Measurements from ENCODE around the gene MARCHF6. TPM values are rescaled to one million over a fixed set of nuclear protein-coding genes. Genes with fewer than 3 reads are reported as not detected.

MARCHF6 gene
- total RNA-seq, 1 experiment from 2014 or later, result 117 TPM

DNA sequence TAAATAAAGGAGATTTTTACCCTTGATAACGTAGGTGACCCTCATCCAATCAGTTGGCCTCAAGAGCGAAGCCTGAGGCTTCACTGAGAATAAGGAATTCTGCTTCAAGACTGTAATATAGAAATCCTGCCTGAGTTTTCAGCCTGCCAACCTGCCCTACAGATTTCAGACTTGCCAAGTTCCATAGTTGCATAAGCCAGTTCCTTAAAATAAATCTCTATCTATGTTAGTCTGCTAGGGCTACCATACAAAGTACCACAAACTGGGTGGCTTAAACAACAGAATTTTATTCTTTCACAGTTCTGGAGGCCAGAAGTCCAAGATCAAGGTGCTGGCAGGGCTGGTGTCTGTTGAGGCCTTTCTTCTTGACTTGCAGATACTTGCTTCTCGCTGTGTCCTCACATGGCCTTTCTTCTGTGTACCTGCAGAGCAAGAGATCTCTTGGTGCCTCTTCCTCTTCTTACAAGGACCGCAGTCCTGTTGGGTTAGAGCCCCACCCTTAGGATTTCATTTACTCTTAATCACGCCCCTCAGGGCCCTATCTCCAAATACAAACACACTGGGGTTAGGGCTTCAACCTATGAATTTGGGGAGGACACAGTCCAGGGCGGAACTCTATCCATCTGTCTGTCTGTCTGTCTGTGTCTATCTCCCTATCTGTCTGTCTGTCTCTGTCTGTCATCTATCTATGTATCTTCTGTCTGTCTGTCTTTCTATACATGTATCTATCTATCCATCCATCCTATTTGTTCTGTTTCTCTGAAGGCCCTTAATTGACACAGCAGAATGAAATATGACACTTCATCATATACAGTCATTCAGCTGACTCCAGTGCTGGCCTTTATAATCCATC lies 28.8 kb upstream of the MARCHF6 start:
- TF ChIP-seq, protein P1, sequence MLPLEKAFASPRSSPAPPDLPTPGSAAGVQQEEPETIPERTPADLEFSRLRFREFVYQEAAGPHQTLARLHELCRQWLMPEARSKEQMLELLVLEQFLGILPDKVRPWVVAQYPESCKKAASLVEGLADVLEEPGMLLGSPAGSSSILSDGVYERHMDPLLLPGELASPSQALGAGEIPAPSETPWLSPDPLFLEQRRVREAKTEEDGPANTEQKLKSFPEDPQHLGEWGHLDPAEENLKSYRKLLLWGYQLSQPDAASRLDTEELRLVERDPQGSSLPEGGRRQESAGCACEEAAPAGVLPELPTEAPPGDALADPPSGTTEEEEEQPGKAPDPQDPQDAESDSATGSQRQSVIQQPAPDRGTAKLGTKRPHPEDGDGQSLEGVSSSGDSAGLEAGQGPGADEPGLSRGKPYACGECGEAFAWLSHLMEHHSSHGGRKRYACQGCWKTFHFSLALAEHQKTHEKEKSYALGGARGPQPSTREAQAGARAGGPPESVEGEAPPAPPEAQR (CRISPR knock-in tag; IDR thresholded peaks at IDR 0.05), result no peak
- TF ChIP-seq, protein P2, sequence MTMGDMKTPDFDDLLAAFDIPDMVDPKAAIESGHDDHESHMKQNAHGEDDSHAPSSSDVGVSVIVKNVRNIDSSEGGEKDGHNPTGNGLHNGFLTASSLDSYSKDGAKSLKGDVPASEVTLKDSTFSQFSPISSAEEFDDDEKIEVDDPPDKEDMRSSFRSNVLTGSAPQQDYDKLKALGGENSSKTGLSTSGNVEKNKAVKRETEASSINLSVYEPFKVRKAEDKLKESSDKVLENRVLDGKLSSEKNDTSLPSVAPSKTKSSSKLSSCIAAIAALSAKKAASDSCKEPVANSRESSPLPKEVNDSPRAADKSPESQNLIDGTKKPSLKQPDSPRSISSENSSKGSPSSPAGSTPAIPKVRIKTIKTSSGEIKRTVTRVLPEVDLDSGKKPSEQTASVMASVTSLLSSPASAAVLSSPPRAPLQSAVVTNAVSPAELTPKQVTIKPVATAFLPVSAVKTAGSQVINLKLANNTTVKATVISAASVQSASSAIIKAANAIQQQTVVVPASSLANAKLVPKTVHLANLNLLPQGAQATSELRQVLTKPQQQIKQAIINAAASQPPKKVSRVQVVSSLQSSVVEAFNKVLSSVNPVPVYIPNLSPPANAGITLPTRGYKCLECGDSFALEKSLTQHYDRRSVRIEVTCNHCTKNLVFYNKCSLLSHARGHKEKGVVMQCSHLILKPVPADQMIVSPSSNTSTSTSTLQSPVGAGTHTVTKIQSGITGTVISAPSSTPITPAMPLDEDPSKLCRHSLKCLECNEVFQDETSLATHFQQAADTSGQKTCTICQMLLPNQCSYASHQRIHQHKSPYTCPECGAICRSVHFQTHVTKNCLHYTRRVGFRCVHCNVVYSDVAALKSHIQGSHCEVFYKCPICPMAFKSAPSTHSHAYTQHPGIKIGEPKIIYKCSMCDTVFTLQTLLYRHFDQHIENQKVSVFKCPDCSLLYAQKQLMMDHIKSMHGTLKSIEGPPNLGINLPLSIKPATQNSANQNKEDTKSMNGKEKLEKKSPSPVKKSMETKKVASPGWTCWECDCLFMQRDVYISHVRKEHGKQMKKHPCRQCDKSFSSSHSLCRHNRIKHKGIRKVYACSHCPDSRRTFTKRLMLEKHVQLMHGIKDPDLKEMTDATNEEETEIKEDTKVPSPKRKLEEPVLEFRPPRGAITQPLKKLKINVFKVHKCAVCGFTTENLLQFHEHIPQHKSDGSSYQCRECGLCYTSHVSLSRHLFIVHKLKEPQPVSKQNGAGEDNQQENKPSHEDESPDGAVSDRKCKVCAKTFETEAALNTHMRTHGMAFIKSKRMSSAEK (CRISPR knock-in tag; IDR thresholded peaks at IDR 0.05; ENCODE audit: borderline replicate concordance), result no peak
- DNase-seq (ENCODE audit: low spot score) (no peak), ATAC-seq (no peak)
- no peak overlapping the region for H3K4me3 Mint-ChIP-seq
- H3K9me3 Mint-ChIP-seq, result no peaks in the 10 kb centered on the region
- POLR2A ChIA-PET, result no interaction called here
- no peaks in the 10 kb centered on the region for H3K4me1 Mint-ChIP-seq
- CTCF ChIA-PET, result no interaction called here
- no peaks in the 10 kb centered on the region for H3K36me3 Mint-ChIP-seq
- H3K27me3 Mint-ChIP-seq (ENCODE audit: low read depth), result peaks cover 14% of the 10 kb centered on the region
- H3K27ac Mint-ChIP-seq, result no peak overlapping the region

DNA sequence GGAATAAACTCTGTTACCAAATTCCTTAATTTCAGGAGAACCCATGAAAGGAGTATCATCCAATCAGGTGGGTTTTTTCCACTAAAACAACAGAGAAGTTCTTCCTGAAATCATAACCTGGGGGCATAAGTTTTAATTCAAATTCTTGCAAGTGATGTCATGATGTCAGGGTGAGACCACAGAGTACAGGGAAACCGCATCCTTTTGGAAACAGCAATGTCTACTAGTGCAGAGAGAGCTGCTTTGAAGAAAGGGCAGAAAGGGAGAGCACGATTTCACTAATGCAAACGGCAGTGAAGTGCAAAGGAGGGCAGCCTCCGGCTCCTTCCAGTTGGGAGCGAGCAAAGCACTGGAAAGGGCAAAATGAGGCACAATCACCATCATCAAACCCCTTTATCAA lies 25.2 kb upstream of the MARCHF6 start:
- no peak overlapping the region for H3K4me3 Mint-ChIP-seq
- H3K27me3 Mint-ChIP-seq (ENCODE audit: low read depth), result peaks cover 50% of the 10 kb centered on the region
- DNase-seq (ENCODE audit: low spot score) (no peak), ATAC-seq (no peak)
- ChIA-PET CTCF (no interaction called here), POLR2A (no interaction called here)
- no peaks in the 10 kb centered on the region for H3K4me1 Mint-ChIP-seq
- H3K9me3 Mint-ChIP-seq, result no peaks in the 10 kb centered on the region
- H3K36me3 Mint-ChIP-seq, result no peaks in the 10 kb centered on the region
- TF ChIP-seq, protein P3, sequence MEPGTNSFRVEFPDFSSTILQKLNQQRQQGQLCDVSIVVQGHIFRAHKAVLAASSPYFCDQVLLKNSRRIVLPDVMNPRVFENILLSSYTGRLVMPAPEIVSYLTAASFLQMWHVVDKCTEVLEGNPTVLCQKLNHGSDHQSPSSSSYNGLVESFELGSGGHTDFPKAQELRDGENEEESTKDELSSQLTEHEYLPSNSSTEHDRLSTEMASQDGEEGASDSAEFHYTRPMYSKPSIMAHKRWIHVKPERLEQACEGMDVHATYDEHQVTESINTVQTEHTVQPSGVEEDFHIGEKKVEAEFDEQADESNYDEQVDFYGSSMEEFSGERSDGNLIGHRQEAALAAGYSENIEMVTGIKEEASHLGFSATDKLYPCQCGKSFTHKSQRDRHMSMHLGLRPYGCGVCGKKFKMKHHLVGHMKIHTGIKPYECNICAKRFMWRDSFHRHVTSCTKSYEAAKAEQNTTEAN (CRISPR knock-in tag; IDR thresholded peaks at IDR 0.05), result no peak
- TF ChIP-seq, protein P4, sequence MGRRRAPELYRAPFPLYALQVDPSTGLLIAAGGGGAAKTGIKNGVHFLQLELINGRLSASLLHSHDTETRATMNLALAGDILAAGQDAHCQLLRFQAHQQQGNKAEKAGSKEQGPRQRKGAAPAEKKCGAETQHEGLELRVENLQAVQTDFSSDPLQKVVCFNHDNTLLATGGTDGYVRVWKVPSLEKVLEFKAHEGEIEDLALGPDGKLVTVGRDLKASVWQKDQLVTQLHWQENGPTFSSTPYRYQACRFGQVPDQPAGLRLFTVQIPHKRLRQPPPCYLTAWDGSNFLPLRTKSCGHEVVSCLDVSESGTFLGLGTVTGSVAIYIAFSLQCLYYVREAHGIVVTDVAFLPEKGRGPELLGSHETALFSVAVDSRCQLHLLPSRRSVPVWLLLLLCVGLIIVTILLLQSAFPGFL (CRISPR knock-in tag; IDR thresholded peaks at IDR 0.05; ENCODE audit: borderline replicate concordance), result no peak
- no peak for TF ChIP-seq GABPB1 (CRISPR knock-in tag; IDR thresholded peaks at IDR 0.05)
- TF ChIP-seq ZNF219 (CRISPR knock-in tag; IDR thresholded peaks at IDR 0.05; ENCODE audit: borderline replicate concordance), result no peak
- no peak for TF ChIP-seq TCF7 (CRISPR knock-in tag; IDR thresholded peaks at IDR 0.05; ENCODE audit: low read depth)
- TF ChIP-seq FOXK1 (CRISPR knock-in tag; IDR thresholded peaks at IDR 0.05), result no peak
- TF ChIP-seq, protein P5, sequence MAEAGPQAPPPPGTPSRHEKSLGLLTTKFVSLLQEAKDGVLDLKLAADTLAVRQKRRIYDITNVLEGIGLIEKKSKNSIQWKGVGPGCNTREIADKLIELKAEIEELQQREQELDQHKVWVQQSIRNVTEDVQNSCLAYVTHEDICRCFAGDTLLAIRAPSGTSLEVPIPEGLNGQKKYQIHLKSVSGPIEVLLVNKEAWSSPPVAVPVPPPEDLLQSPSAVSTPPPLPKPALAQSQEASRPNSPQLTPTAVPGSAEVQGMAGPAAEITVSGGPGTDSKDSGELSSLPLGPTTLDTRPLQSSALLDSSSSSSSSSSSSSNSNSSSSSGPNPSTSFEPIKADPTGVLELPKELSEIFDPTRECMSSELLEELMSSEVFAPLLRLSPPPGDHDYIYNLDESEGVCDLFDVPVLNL (CRISPR knock-in tag; IDR thresholded peaks at IDR 0.05; ENCODE audit: borderline replicate concordance, low read depth), result no peak
- no peak for TF ChIP-seq SP1 (CRISPR knock-in tag; conservative IDR thresholded peaks at IDR 0.05)
- TF ChIP-seq, protein P6, sequence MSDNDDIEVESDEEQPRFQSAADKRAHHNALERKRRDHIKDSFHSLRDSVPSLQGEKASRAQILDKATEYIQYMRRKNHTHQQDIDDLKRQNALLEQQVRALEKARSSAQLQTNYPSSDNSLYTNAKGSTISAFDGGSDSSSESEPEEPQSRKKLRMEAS (CRISPR knock-in tag; IDR thresholded peaks at IDR 0.05), result no peak
- H3K27ac Mint-ChIP-seq, result no peak overlapping the region

Measured in WTC11 (cell line).